Fibroblast of lung (primary cell): ENCODE measurements around the gene ECD.
"Not testable (repeated sequence)": the region's sequence is repeated elsewhere in the genome, so short reads cannot be mapped to it uniquely, and the experiment has no call there.

Experiments
- EZH2 ChIP-seq: IDR thresholded peaks from 2 replicates; pipeline ENCODE4 v1.5.1; 2012; ENCODE audit warnings: low read length, control low read depth, mild to moderate bottlenecking; ENCODE audit errors: missing control alignments
- TF ChIP-seq, protein P1 (sequence below), 2 donors: IDR thresholded peaks in 1 of 2; conservative IDR thresholded peaks in 1 of 2; 1 replicate in 1 of 2; 2 replicates in 1 of 2; pipeline ENCODE4 v1.5.1; 2011 to 2012; ENCODE audit warnings: low read length in 2 of 2, control low read depth in 1 of 2, inconsistent platforms in 1 of 2, low read depth in 1 of 2, mild to moderate bottlenecking in 1 of 2

DNA sequence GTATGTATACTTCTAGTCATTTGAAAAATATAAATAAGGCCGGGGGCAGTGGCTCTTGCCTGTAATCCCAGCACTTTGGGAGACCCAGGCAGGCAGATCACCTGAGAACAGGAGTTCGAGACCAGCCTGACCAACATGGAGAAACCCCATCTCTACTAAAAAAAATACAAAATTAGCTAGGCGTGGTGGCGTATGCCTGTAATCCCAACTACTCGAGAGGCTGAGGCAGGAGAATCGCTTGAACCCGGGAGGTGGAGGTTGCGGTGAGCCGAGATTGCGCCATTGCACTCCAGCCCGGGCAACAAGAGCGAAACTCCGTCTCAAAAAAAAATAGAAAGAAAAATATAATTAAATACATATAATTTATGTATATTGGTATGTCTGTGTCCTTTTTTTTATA lies 55.8 kb downstream of the ECD start:
- TF ChIP-seq EZH2: not testable (repeated sequence)
- TF ChIP-seq, protein P1, sequence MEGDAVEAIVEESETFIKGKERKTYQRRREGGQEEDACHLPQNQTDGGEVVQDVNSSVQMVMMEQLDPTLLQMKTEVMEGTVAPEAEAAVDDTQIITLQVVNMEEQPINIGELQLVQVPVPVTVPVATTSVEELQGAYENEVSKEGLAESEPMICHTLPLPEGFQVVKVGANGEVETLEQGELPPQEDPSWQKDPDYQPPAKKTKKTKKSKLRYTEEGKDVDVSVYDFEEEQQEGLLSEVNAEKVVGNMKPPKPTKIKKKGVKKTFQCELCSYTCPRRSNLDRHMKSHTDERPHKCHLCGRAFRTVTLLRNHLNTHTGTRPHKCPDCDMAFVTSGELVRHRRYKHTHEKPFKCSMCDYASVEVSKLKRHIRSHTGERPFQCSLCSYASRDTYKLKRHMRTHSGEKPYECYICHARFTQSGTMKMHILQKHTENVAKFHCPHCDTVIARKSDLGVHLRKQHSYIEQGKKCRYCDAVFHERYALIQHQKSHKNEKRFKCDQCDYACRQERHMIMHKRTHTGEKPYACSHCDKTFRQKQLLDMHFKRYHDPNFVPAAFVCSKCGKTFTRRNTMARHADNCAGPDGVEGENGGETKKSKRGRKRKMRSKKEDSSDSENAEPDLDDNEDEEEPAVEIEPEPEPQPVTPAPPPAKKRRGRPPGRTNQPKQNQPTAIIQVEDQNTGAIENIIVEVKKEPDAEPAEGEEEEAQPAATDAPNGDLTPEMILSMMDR (conservative IDR thresholded peaks at IDR 0.05 in 1 of 2, IDR thresholded peaks at IDR 0.05 in 1 of 2; ENCODE audit: low read depth in 1 of 2, low read length in 2 of 2): not testable (repeated sequence)
